Heart left ventricle (tissue), 16 donors: ENCODE measurements around the gene MUC3A. TPM values are rescaled to one million over a fixed set of nuclear protein-coding genes. Genes with fewer than 3 reads are reported as not detected.
"Not testable (repeated sequence)": the region's sequence is repeated elsewhere in the genome, so short reads cannot be mapped to it uniquely, and the experiment has no call there.

Experiments
- ATAC-seq, 4 donors: fragments of 200-7000 bp; cut with Tn5 transposase; one replicate each; pipeline ENCODE4 v1.9.1; 2020 to 2022; ENCODE audit warnings: moderate library complexity in 4 of 4, mild to moderate bottlenecking in 3 of 4, moderate number of reproducible peaks in 1 of 4
- DNase-seq, 5 donors: peaks; one replicate each; pipeline ENCODE4 v3.0.0-alpha.2; 2020
- H3K27ac ChIP-seq, 12 donors: fragments of 200-600 bp; sonication (generic) in 4 of 12; one replicate each; pipeline versions ENCODE4 v1.5.0 to v1.8.0; 2016 to 2022; ENCODE audit warnings: mild to moderate bottlenecking in 2 of 12
- H3K27me3 ChIP-seq, 9 donors: fragments of 200-600 bp; sonication (generic) in 2 of 9; one replicate each; pipeline versions ENCODE4 v1.5.1 to v1.8.0; 2016 to 2022; ENCODE audit warnings: mild to moderate bottlenecking in 3 of 9
- H3K36me3 ChIP-seq, 9 donors: fragments of 200-600 bp; sonication (generic) in 2 of 9; one replicate each; pipeline versions ENCODE4 v1.5.0 to v1.8.0; 2018 to 2022; ENCODE audit warnings: mild to moderate bottlenecking in 2 of 9
- H3K4me1 ChIP-seq, 12 donors: fragments of 200-600 bp; sonication (generic) in 4 of 12; one replicate each; pipeline versions ENCODE4 v1.5.0 to v1.8.0; 2016 to 2022; ENCODE audit warnings: mild to moderate bottlenecking in 3 of 12
- H3K4me3 ChIP-seq, 12 donors: fragments of 200-600 bp; sonication (generic) in 4 of 12; one replicate each; pipeline versions ENCODE4 v1.5.0 to v1.8.0; 2017 to 2022; ENCODE audit warnings: mild to moderate bottlenecking in 9 of 12, moderate library complexity in 4 of 12
- H3K9me3 ChIP-seq, 12 donors: fragments of 200-600 bp; sonication (generic) in 4 of 12; one replicate each; pipeline versions ENCODE4 v1.5.0 to v1.8.0; 2016 to 2022; ENCODE audit warnings: mild to moderate bottlenecking in 1 of 12
- CTCF ChIP-seq, 12 donors: fragments of 200-600 bp; sonication (generic) in 4 of 12; IDR thresholded peaks; one replicate each; pipeline versions ENCODE4 v1.5.0 to v1.8.0; 2018 to 2022; ENCODE audit warnings: antibody characterized with exemption in 12 of 12, mild to moderate bottlenecking in 5 of 12
- POLR2A ChIP-seq, 2 donors: fragments of 450-650 bp; IDR thresholded peaks; one replicate each; pipeline ENCODE4 v1.6.1; 2017; ENCODE audit warnings: antibody characterized with exemption in 2 of 2, mild to moderate bottlenecking in 2 of 2, moderate library complexity in 2 of 2
- WGBS, 4 donors: extraction: QIAGEN DNeasy Blood & Tissue Kit in 2 of 4; methylation state at CpG; one replicate each; pipeline versions ENCODE4 v1.1.5 to v1.1.7; 2013 to 2018; 5-methylcytosine and 5-hydroxymethylcytosine counted together
- intact Hi-C, 10 donors: fragments of 100-400 bp; cut with DNase I; formaldehyde crosslinking; loops; one replicate each; pipeline versions ENCODE4 v1.11.1 to v1.14.2; 2022
- polyA plus RNA-seq, 2 donors: library from polyadenylated mRNA; stranded (reverse); fragments of 200-250 nt; gene quantifications; one replicate each; pipeline ENCODE4 v1.2.3, GENCODE V29; 2013
- total RNA-seq, 9 donors: library from RNA; depleted of rRNA in 2 of 9; stranded (reverse); fragments of >200 nt in 2 of 9; fragmentation: NEBNext Ultra II Directional in 3 of 9; extraction: Animal tissue kit (Norgen Biotek cat#: 25700) in 3 of 9; gene quantifications; one replicate each; pipeline versions ENCODE4 v1.1.0 to v1.2.4, GENCODE V29; 2016 to 2023
- donor health status: ischemic (EF 13 %, LVEDD 7.1; RV severe dilation, severe dysfunction).
- donor health status: healthy with polysubstance abuse.
- donor health status: DM: no; HTN: yes; CAD: no.
- donor health status: DM: no; HTN: no; CAD: no.
- donor health status: ischemic (EF 25% LVEDD 6.9; RV normal size, moderate dysfunction).
- donor health status: ischemic (EF 25% LVEDD 5.7; RV mildly dilated, moderate dysfunction).
- donor health status: healthy.
- donor health status: DM: yes; HTN: yes; CAD: no.
- donor health status: ischemic (EF 35%, LVEDD 5.7; RV mildly dilated, moderate dysfunction).
- donor health status: nonischemic (EF 11% LVEDD 7.7; RV severe dilation, severe dysfunction).
- donor health status: DM: yes; HTN: yes; CAD: no.
- donor health status: PGD.
- donor health status: ischemic (EF 29% LVEDD 5.4; RV normal size, mild dysfunction).
- donor health status: nonischemic (EF 23%, LVEDD 6.1; RV moderate dilation, normal function).

MUC3A gene
- total and polyA plus RNA-seq, 11 donors: 0.16 to 1.8 (median 0.45) TPM

- Histone ChIP-seq H3K27ac (no peak overlapping the region), H3K9me3 (peaks cover 0 to 15% (median 0%) of the 10 kb centered on the region in 12 donors), H3K4me3 (no peak overlapping the region), H3K4me1 (no peaks in the 10 kb centered on the region), H3K36me3 (no peaks in the 10 kb centered on the region), H3K27me3 (peaks cover 0 to 7% (median 0%) of the 10 kb centered on the region in 9 donors)
- no peak for DNase-seq
- no peak for ATAC-seq
- intact Hi-C loops: no loop called here
- TF ChIP-seq POLR2A (IDR thresholded peaks at IDR 0.05) (no peak), CTCF (IDR thresholded peaks at IDR 0.05) (no peak)
- 83 to 92% (median 89%) methylated on average over 1 of the region's 1 CpG for WGBS, 4 donors
Measured at GRCh38 chr7:100929808-100930174, 19.5 kb upstream of the MUC3A start.

- H3K36me3 ChIP-seq: no peaks in the 10 kb centered on the region
- peaks cover 0 to 7% (median 0%) of the 10 kb centered on the region in 9 donors for H3K27me3 ChIP-seq
- no peaks in the 10 kb centered on the region for H3K4me1 ChIP-seq
- intact Hi-C loops: no loop called here
- no peak for TF ChIP-seq POLR2A (IDR thresholded peaks at IDR 0.05)
- no peak for TF ChIP-seq CTCF (IDR thresholded peaks at IDR 0.05)
- ATAC-seq: no peak
- no peak for DNase-seq
- H3K9me3 ChIP-seq: peaks cover 0 to 15% (median 0%) of the 10 kb centered on the region in 12 donors
- 34 to 61% (median 55%) methylated on average over 2 to 4 of the region's 4 CpGs for WGBS, 4 donors
- no peak overlapping the region for H3K4me3 ChIP-seq
- no peak overlapping the region for H3K27ac ChIP-seq
Measured at GRCh38 chr7:100933734-100934133, 15.6 kb upstream of the MUC3A start.

- DNase-seq, H3K27ac ChIP-seq, intact Hi-C loops, H3K4me1 ChIP-seq, H3K27me3 ChIP-seq, H3K4me3 ChIP-seq, H3K36me3 ChIP-seq, ATAC-seq: not testable (repeated sequence)
- WGBS, 4 donors: 71 to 86% (median 77%) methylated on average over 2 of the region's 2 CpGs
- peaks cover 0 to 29% (median 0%) of the 10 kb centered on the region in 12 donors for H3K9me3 ChIP-seq
Measured at GRCh38 chr7:100935381-100935780, 14.0 kb upstream of the MUC3A start.

- H3K4me1 ChIP-seq, H3K27me3 ChIP-seq, H3K4me3 ChIP-seq, H3K27ac ChIP-seq, ATAC-seq, intact Hi-C loops, DNase-seq, H3K36me3 ChIP-seq: not testable (repeated sequence)
- peaks cover 0 to 36% (median 0%) of the 10 kb centered on the region in 12 donors for H3K9me3 ChIP-seq
- WGBS, 4 donors: 75 to 91% (median 89%) methylated on average over 7 of the region's 7 CpGs
Measured at GRCh38 chr7:100936167-100936566, 13.2 kb upstream of the MUC3A start.

GRCh38 chr7:100942045-100942774, 7.1 kb upstream of the MUC3A start:
- Histone ChIP-seq H3K4me3 (no peak overlapping the region), H3K36me3 (no peaks in the 10 kb centered on the region), H3K27me3 (peaks cover 0 to 18% (median 3%) of the 10 kb centered on the region in 9 donors), H3K9me3 (peaks cover 0 to 25% (median 0%) of the 10 kb centered on the region in 12 donors), H3K27ac (no peak overlapping the region), H3K4me1 (no peaks in the 10 kb centered on the region)
- ATAC-seq: no peak
- 77 to 80% (median 79%) methylated on average over 9 of the region's 9 CpGs for WGBS, 4 donors
- no peak for DNase-seq
- intact Hi-C loops: no loop called here
- TF ChIP-seq POLR2A (IDR thresholded peaks at IDR 0.05) (no peak), CTCF (IDR thresholded peaks at IDR 0.05) (no peak)
